Endothelial cell (in vitro differentiated cells): Measurements from ENCODE around the gene POU2AF3. TPM values are rescaled to one million over a fixed set of nuclear protein-coding genes. Genes with fewer than 3 reads are reported as not detected.
"Not testable (repeated sequence)": the region's sequence is repeated elsewhere in the genome, so short reads cannot be mapped to it uniquely, and the experiment has no call there.

Experiments used
- DNase-seq: peaks from one replicate; pipeline ENCODE4 v3.0.0; 2021; ENCODE audit warnings: low spot score
- H3K27ac Mint-ChIP-seq: one replicate; pipeline ENCODE4 v1.8.0; 2021; ENCODE audit warnings: mixed read lengths, inconsistent platforms; ENCODE audit not compliant: unreplicated experiment
- H3K27me3 Mint-ChIP-seq: one replicate; pipeline ENCODE4 v1.8.0; 2021; ENCODE audit warnings: mild to moderate bottlenecking, moderate library complexity, mixed read lengths, inconsistent platforms; ENCODE audit not compliant: unreplicated experiment
- H3K36me3 Mint-ChIP-seq: one replicate; pipeline ENCODE4 v1.8.0; 2021; ENCODE audit warnings: mild to moderate bottlenecking, low read depth, mixed read lengths, inconsistent platforms; ENCODE audit not compliant: unreplicated experiment
- H3K4me1 Mint-ChIP-seq: one replicate; pipeline ENCODE4 v1.8.0; 2021; ENCODE audit warnings: mild to moderate bottlenecking, mixed read lengths, inconsistent platforms; ENCODE audit not compliant: unreplicated experiment
- H3K4me3 Mint-ChIP-seq: one replicate; pipeline ENCODE4 v1.8.0; 2021; ENCODE audit warnings: mild to moderate bottlenecking, mixed read lengths, inconsistent platforms; ENCODE audit not compliant: unreplicated experiment
- H3K9me3 Mint-ChIP-seq: one replicate; pipeline ENCODE4 v1.8.0; 2021; ENCODE audit warnings: mixed read lengths, inconsistent platforms; ENCODE audit not compliant: unreplicated experiment
- CTCF ChIP-seq: fragments of 200-600 bp; sonication (generic); IDR thresholded peaks from one replicate; pipeline ENCODE4 v1.5.0; 2021; ENCODE audit warnings: antibody characterized with exemption; ENCODE audit not compliant: unreplicated experiment
- total RNA-seq: library from RNA; stranded (reverse); fragmentation: NEBNext Ultra II Directional; extraction: Animal tissue kit (Norgen Biotek cat#: 25700); gene quantifications from one replicate; pipeline ENCODE4 v1.2.1, GENCODE V29; 2021; ENCODE audit not compliant: unreplicated experiment

The POU2AF3 gene
- total RNA-seq, 1 donor from 2014 or later: 0.28 TPM

GRCh38 chr11:111285189-111286091 lies 12.9 kb upstream of the POU2AF3 start:
- Mint-ChIP-seq H3K4me3 (no peak overlapping the region), H3K27me3 (no peaks in the 10 kb centered on the region), H3K36me3 (no peaks in the 10 kb centered on the region), H3K27ac (no peak overlapping the region), H3K9me3 (no peaks in the 10 kb centered on the region), H3K4me1 (no peaks in the 10 kb centered on the region)
- no peak for TF ChIP-seq CTCF
- no peak for DNase-seq

GRCh38 chr11:111291764-111292163 lies 6.6 kb upstream of the POU2AF3 start:
- no peak for TF ChIP-seq CTCF
- Mint-ChIP-seq H3K27ac (no peak overlapping the region), H3K4me3 (no peak overlapping the region), H3K9me3 (no peaks in the 10 kb centered on the region), H3K27me3 (peaks cover 4% of the 10 kb centered on the region), H3K36me3 (no peaks in the 10 kb centered on the region), H3K4me1 (no peaks in the 10 kb centered on the region)
- no peak for DNase-seq

- not testable (repeated sequence) for H3K27me3 Mint-ChIP-seq, H3K4me1 Mint-ChIP-seq, H3K36me3 Mint-ChIP-seq, DNase-seq, H3K9me3 Mint-ChIP-seq, H3K27ac Mint-ChIP-seq, H3K4me3 Mint-ChIP-seq
These were observed 5.9 kb upstream of the POU2AF3 start for GRCh38 chr11:111292408-111292807.

- Mint-ChIP-seq H3K4me1 (peaks cover 3% of the 10 kb centered on the region), H3K36me3 (no peaks in the 10 kb centered on the region), H3K4me3 (no peak overlapping the region)
These were observed 2.1 kb upstream of the POU2AF3 start for GRCh38 chr11:111296196-111296595.

GRCh38 chr11:111297696-111298095 lies 650 bp upstream of the POU2AF3 start:
- Mint-ChIP-seq H3K4me3 (peak overlapping the region; percentile 82), H3K27me3 (peaks cover 19% of the 10 kb centered on the region), H3K36me3 (no peaks in the 10 kb centered on the region), H3K4me1 (peaks cover 3% of the 10 kb centered on the region), H3K27ac (no peak overlapping the region), H3K9me3 (no peaks in the 10 kb centered on the region)
- TF ChIP-seq CTCF: no peak
- no peak for DNase-seq

More at GRCh38 chr11:111296196-111296595, 2.1 kb upstream of the POU2AF3 start:
- Mint-ChIP-seq H3K27me3 (peaks cover 18% of the 10 kb centered on the region), H3K27ac (no peak overlapping the region), H3K9me3 (no peaks in the 10 kb centered on the region)
- TF ChIP-seq CTCF: no peak
- no peak for DNase-seq
